IMR-90 (cell line): ENCODE results near the gene TPP1.

Experiments
- CHD1 ChIP-seq: IDR thresholded peaks from 2 replicates; pipeline ENCODE4 v1.6.1; 2012; ENCODE audit warnings: low read depth, low read length, improper control_type of control experiment
- CTCF ChIP-seq: conservative IDR thresholded peaks from 2 replicates; pipeline ENCODE4 v1.5.1; 2012; ENCODE audit warnings: mild to moderate bottlenecking, low read depth, low read length, improper control_type of control experiment
- MAFK ChIP-seq: IDR thresholded peaks from 2 replicates; pipeline ENCODE4 v1.6.1; 2012; ENCODE audit warnings: low read depth, low read length, improper control_type of control experiment
- MAZ ChIP-seq: IDR thresholded peaks from 2 replicates; pipeline ENCODE4 v1.6.1; 2012; ENCODE audit warnings: low read depth, mild to moderate bottlenecking, low read length, improper control_type of control experiment, moderate library complexity, borderline replicate concordance
- MXI1 ChIP-seq: IDR thresholded peaks from 2 replicates; pipeline ENCODE4 v1.6.1; 2012; ENCODE audit warnings: low read depth, mild to moderate bottlenecking, low read length, moderate library complexity, borderline replicate concordance
- NFE2L2 ChIP-seq: fragments of 150-350 bp; IDR thresholded peaks from 2 replicates; pipeline ENCODE4 v1.6.1; 2016; ENCODE audit warnings: low read depth, mild to moderate bottlenecking, low read length
- POLR2A ChIP-seq: IDR thresholded peaks from 2 replicates; pipeline ENCODE4 v1.6.1; 2012; ENCODE audit warnings: mild to moderate bottlenecking, low read depth, low read length
- RAD21 ChIP-seq: IDR thresholded peaks from 2 replicates; pipeline ENCODE4 v1.6.1; 2012; ENCODE audit warnings: low read length, improper control_type of control experiment
- RFX5 ChIP-seq: IDR thresholded peaks from 2 replicates; pipeline ENCODE4 v1.8.0; 2012; ENCODE audit warnings: low read depth, mild to moderate bottlenecking, low read length, moderate library complexity
- SMC3 ChIP-seq: fragments of 150-350 bp; IDR thresholded peaks from 2 replicates; pipeline ENCODE4 v1.6.1; 2016; ENCODE audit warnings: low read depth, mild to moderate bottlenecking, antibody characterized with exemption, low read length, moderate library complexity
- USF2 ChIP-seq: fragments of 150-350 bp; IDR thresholded peaks from 2 replicates; pipeline ENCODE4 v1.6.1; 2017; ENCODE audit warnings: mild to moderate bottlenecking, antibody characterized with exemption, low read length, low read depth

GRCh38 chr11:6572215-6572614 is 47.0 kb downstream of the TPP1 start:
- TF ChIP-seq USF2: no peak
- no peak for TF ChIP-seq POLR2A
- no peak for TF ChIP-seq RAD21
- TF ChIP-seq CTCF: no peak
- no peak for TF ChIP-seq SMC3
- no peak for TF ChIP-seq CHD1
- no peak for TF ChIP-seq MAZ
- no peak for TF ChIP-seq MXI1
- no peak for TF ChIP-seq MAFK
- TF ChIP-seq NFE2L2: no peak
- no peak for TF ChIP-seq RFX5
